H1 (cell line): ENCODE data around the gene CA7. TPM values are rescaled to one million over a fixed set of nuclear protein-coding genes. Genes with fewer than 3 reads are reported as not detected.

Experiments
- CTCF ChIA-PET: fragments of 300-600 bp; sonication (Branson Sonifier 250); formaldehyde crosslinking; loops from one replicate; lab custom pipeline; 2021; ENCODE audit not compliant: partially characterized antibody; lab: Charles Lee
- POLR2A ChIA-PET: fragments of 300-600 bp; sonication (Branson Sonifier 250); formaldehyde crosslinking; loops from one replicate; lab custom pipeline; 2021; ENCODE audit warnings: inconsistent platforms; ENCODE audit not compliant: partially characterized antibody; lab: Charles Lee
- DNase-seq, 2 experiments: peaks; one replicate each; pipeline versions ENCODE4 v3.0.0 to v3.0.0-alpha.2; 2010 to 2022; ENCODE audit warnings: low spot score in 2 of 2, low read depth in 1 of 2, mixed read lengths in 1 of 2
- FAIRE-seq: peaks from 2 replicates; lab custom pipeline; 2011; peaks lifted over from hg19 to GRCh38; lab: Jason Lieb, UNC
- H2AFZ ChIP-seq: 2 replicates; pipeline ENCODE4 v1.8.1; 2012; ENCODE audit warnings: low read length, inconsistent platforms
- H2AK5ac ChIP-seq: 2 replicates; pipeline ENCODE4 v1.6.1; 2013; ENCODE audit warnings: low read depth, low read length
- H2BK120ac ChIP-seq: replicated peaks from 2 replicates; pipeline ENCODE3; 2013; ENCODE audit warnings: low read depth, low read length, inconsistent platforms
- H2BK12ac ChIP-seq: 2 replicates; pipeline ENCODE4 v1.6.1; 2013; ENCODE audit warnings: low read depth, low read length
- H2BK15ac ChIP-seq: 2 replicates; pipeline ENCODE4 v1.6.1; 2013; ENCODE audit warnings: low read length
- H2BK20ac ChIP-seq: 2 replicates; pipeline ENCODE4 v1.6.1; 2013; ENCODE audit warnings: low read length
- H2BK5ac ChIP-seq: 2 replicates; pipeline ENCODE4 v1.6.1; 2013; ENCODE audit warnings: low read depth, low read length
- H3K14ac ChIP-seq: 2 replicates; pipeline ENCODE4 v1.6.1; 2013; ENCODE audit warnings: inconsistent platforms; ENCODE audit not compliant: insufficient read length
- H3K18ac ChIP-seq: 2 replicates; pipeline ENCODE4 v1.6.1; 2013; ENCODE audit warnings: low read length; ENCODE audit errors: extremely low read depth
- H3K23ac ChIP-seq: 2 replicates; pipeline ENCODE4 v1.6.1; 2013; ENCODE audit warnings: inconsistent platforms; ENCODE audit not compliant: insufficient read length
- H3K23me2 ChIP-seq: 2 replicates; pipeline ENCODE4 v1.6.1; 2013; ENCODE audit warnings: low read depth, low read length
- H3K27ac ChIP-seq: 2 replicates; pipeline ENCODE4 v1.6.1; 2011; ENCODE audit warnings: low read depth, low read length, inconsistent platforms
- H3K27me3 ChIP-seq, 4 experiments: replicated peaks in 1 of 4; 1 replicate in 1 of 4; 2 replicates in 3 of 4; pipeline versions ENCODE4 v1.6.1 to v1.8.1; 2011 to 2013; ENCODE audit warnings: low read length in 3 of 4, mild to moderate bottlenecking in 3 of 4, inconsistent platforms in 2 of 4, mixed read lengths in 2 of 4, moderate library complexity in 1 of 4; ENCODE audit not compliant: control insufficient read depth in 3 of 4, insufficient read depth in 3 of 4; ENCODE audit errors: extremely low read depth in 1 of 4
- H3K36me3 ChIP-seq, 4 experiments: 2 replicates each; pipeline versions ENCODE4 v1.6.1 to v1.8.1; 2011 to 2013; ENCODE audit warnings: mild to moderate bottlenecking in 4 of 4, low read length in 3 of 4, moderate library complexity in 2 of 4, control low read depth in 1 of 4, inconsistent platforms in 1 of 4; ENCODE audit not compliant: insufficient read depth in 4 of 4, control insufficient read depth in 2 of 4
- H3K4ac ChIP-seq: replicated peaks from 2 replicates; pipeline ENCODE3; 2013; ENCODE audit warnings: low read length, low read depth, mixed read lengths, inconsistent platforms; ENCODE audit not compliant: insufficient read length
- H3K4me1 ChIP-seq, 4 experiments: replicated peaks in 1 of 4; 1 replicate in 1 of 4; 2 replicates in 3 of 4; pipeline versions ENCODE4 v1.6.1 to v1.8.1; 2011 to 2013; ENCODE audit warnings: low read length in 3 of 4, inconsistent platforms in 2 of 4, mixed read lengths in 1 of 4; ENCODE audit not compliant: insufficient read depth in 4 of 4, control insufficient read depth in 3 of 4
- H3K4me2 ChIP-seq, 2 experiments: 2 replicates each; pipeline versions ENCODE4 v1.6.1 to v1.8.1; 2011 to 2013; ENCODE audit warnings: low read depth in 2 of 2, low read length in 2 of 2, control low read depth in 1 of 2, inconsistent platforms in 1 of 2, mild to moderate bottlenecking in 1 of 2; ENCODE audit not compliant: insufficient read depth in 1 of 2
- H3K4me3 ChIP-seq, 4 experiments: fragments of 200-600, 300-600 bp in 1 of 4; sonication (generic), shearing (Covaris generic), sonication (Bioruptor Twin) in 1 of 4; 2 replicates each; pipeline versions ENCODE4 v1.5.1 to v1.8.1; 2011 to 2016; ENCODE audit warnings: low read length in 4 of 4, low read depth in 3 of 4, control low read depth in 2 of 4, inconsistent platforms in 2 of 4, mild to moderate bottlenecking in 2 of 4, mixed read lengths in 1 of 4, moderate library complexity in 1 of 4; ENCODE audit not compliant: insufficient read depth in 2 of 4; ENCODE audit errors: extremely low read depth in 1 of 4
- H3K56ac ChIP-seq: replicated peaks from 2 replicates; pipeline ENCODE3; 2013; ENCODE audit warnings: low read depth, mild to moderate bottlenecking, mixed read lengths, low read length, inconsistent platforms; ENCODE audit not compliant: insufficient read length
- H3K79me1 ChIP-seq: 2 replicates; pipeline ENCODE4 v1.6.1; 2013; ENCODE audit warnings: low read depth, low read length, control low read depth
- H3K79me2 ChIP-seq, 2 experiments: 2 replicates each; pipeline versions ENCODE4 v1.6.1 to v1.8.1; 2012 to 2013; ENCODE audit warnings: low read length in 2 of 2, mild to moderate bottlenecking in 2 of 2, inconsistent platforms in 1 of 2; ENCODE audit not compliant: insufficient read depth in 2 of 2, control insufficient read depth in 1 of 2
- H3K9ac ChIP-seq, 4 experiments: replicated peaks in 1 of 4; 1 replicate in 1 of 4; 2 replicates in 3 of 4; pipeline versions ENCODE4 v1.6.1 to v1.8.1; 2011 to 2013; ENCODE audit warnings: low read depth in 3 of 4, low read length in 3 of 4, control low read depth in 2 of 4, mild to moderate bottlenecking in 2 of 4, moderate library complexity in 2 of 4, inconsistent platforms in 1 of 4; ENCODE audit errors: extremely low read depth in 1 of 4
- H3K9me3 ChIP-seq, 2 experiments: 2 replicates each; pipeline versions ENCODE4 v1.6.1 to v1.8.1; 2012 to 2013; ENCODE audit warnings: mild to moderate bottlenecking in 2 of 2, moderate library complexity in 2 of 2, control low read depth in 1 of 2, inconsistent platforms in 1 of 2, low read depth in 1 of 2, low read length in 1 of 2, mixed read lengths in 1 of 2; ENCODE audit not compliant: insufficient read depth in 2 of 2
- H4K20me1 ChIP-seq, 2 experiments: replicated peaks in 1 of 2; 2 replicates each; pipeline versions ENCODE3 to v1.8.1; 2011 to 2013; ENCODE audit warnings: inconsistent platforms in 2 of 2, low read length in 2 of 2, mild to moderate bottlenecking in 1 of 2; ENCODE audit not compliant: insufficient read depth in 2 of 2, control insufficient read depth in 1 of 2
- H4K5ac ChIP-seq: 2 replicates; pipeline ENCODE4 v1.6.1; 2013; ENCODE audit warnings: low read length, low read depth, mixed read lengths, inconsistent platforms; ENCODE audit not compliant: insufficient read length
- H4K8ac ChIP-seq: 2 replicates; pipeline ENCODE4 v1.8.0; 2013; ENCODE audit warnings: mild to moderate bottlenecking, moderate library complexity, low read length, inconsistent platforms; ENCODE audit not compliant: insufficient read depth; ENCODE audit errors: extremely low read depth
- H4K91ac ChIP-seq: replicated peaks from 2 replicates; pipeline ENCODE3; 2013; ENCODE audit warnings: low read length, mixed read lengths, inconsistent platforms; ENCODE audit not compliant: insufficient read length
- BACH1 ChIP-seq: IDR thresholded peaks from 2 replicates; pipeline ENCODE4 v1.6.1; 2012; ENCODE audit warnings: low read length, improper control_type of control experiment
- CBX5 ChIP-seq: fragments of 300-800, 300-1000 bp; sonication (generic); IDR thresholded peaks from 2 replicates; pipeline ENCODE4 v1.7.1; 2016; ENCODE audit warnings: antibody characterized with exemption, low read length, low read depth
- KDM4A ChIP-seq: IDR thresholded peaks from one replicate; pipeline ENCODE4 v1.7.1; 2012; ENCODE audit warnings: low read depth, mild to moderate bottlenecking, moderate library complexity, low read length, inconsistent platforms; ENCODE audit not compliant: severe bottlenecking
- NANOG ChIP-seq: IDR thresholded peaks from 2 replicates; pipeline ENCODE4 v1.6.1; 2011; ENCODE audit warnings: low read length, low read depth, mild to moderate bottlenecking, inconsistent platforms; ENCODE audit not compliant: insufficient read depth, poor library complexity, severe bottlenecking
- SIX5 ChIP-seq: IDR thresholded peaks from 2 replicates; pipeline ENCODE4 v1.6.1; 2011; ENCODE audit warnings: mild to moderate bottlenecking, low read depth, low read length
- TAF1 ChIP-seq: IDR thresholded peaks from 2 replicates; pipeline ENCODE4 v1.6.1; 2011; ENCODE audit warnings: mild to moderate bottlenecking, low read depth, low read length
- TEAD4 ChIP-seq: IDR thresholded peaks from 2 replicates; pipeline ENCODE4 v1.6.1; 2012; ENCODE audit warnings: low read depth, low read length, inconsistent platforms, mixed read lengths
- WGBS, 2 experiments: shearing (Covaris generic) in 1 of 2; methylation state at CpG; one replicate each; pipeline versions ENCODE4 v1.1.6 to v1.1.7; 2013 to 2015; ENCODE audit warnings: low lambda C conversion rate in 2 of 2, mixed read lengths in 2 of 2, inconsistent platforms in 1 of 2, low coverage in 1 of 2, missing lambda C conversion rate in 1 of 2; ENCODE audit not compliant: insufficient replicate concordance in 2 of 2, insufficient coverage in 1 of 2, insufficient read length in 1 of 2; ENCODE audit errors: extremely low coverage in 1 of 2, missing lambda C conversion rate in 1 of 2; 5-methylcytosine and 5-hydroxymethylcytosine counted together
- polyA plus RNA-seq, 7 experiments: library from polyadenylated mRNA; depleted of rRNA in 3 of 7; stranded (reverse) in 5 of 7; unstranded in 2 of 7; fragments of >200 nt in 5 of 7; fragments of 200-250 nt in 2 of 7; gene quantifications; 1 replicate in 5 of 7; 2 replicates in 1 of 7; 4 replicates in 1 of 7; pipeline versions ENCODE4 v1.2.1 to v1.2.3, GENCODE V29; 2011 to 2013; ENCODE audit warnings: missing spikeins in 2 of 7, mixed read lengths in 2 of 7
- total RNA-seq: library from RNA; stranded (reverse); fragmentation: NEBNext Ultra II Directional; extraction: Animal tissue kit (Norgen Biotek cat#: 25700); gene quantifications from 2 replicates; pipeline ENCODE4 v1.2.1, GENCODE V29; 2021

CA7 gene
- total and polyA plus RNA-seq, 2 of the 8 experiments (the other 6 are each of a cell fraction or from before 2014, with no cell fraction given) = 1.7 to 2.7 TPM

DNA sequence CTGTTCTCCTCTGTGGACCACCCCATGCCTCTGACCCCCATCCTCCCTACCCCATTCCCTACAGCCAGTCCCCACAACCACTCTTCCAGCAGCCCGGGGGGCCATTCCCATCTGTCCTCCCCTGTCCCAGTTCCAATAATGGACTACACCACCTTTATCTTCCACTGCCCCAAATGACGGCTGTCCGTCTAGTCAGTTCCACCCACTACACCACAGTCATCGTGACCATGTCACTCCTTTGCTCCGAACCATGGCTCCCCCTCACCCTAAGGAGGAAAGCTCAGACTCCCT is 51.4 kb downstream of the CA7 start:
- Histone ChIP-seq H2BK5ac (no peak overlapping the region), H3K4me1 (peaks cover 0 to 6% (median 2%) of the 10 kb centered on the region in 4 experiments; a peak in 3 of 7 replicates), H3K9ac (no peak overlapping the region), H4K20me1 (peaks cover 4 to 9% of the 10 kb centered on the region in 2 experiments), H3K18ac (no peak overlapping the region; the same call in 1 of the 2 replicates), H3K27ac (no peak overlapping the region), H3K27me3 (no peaks in the 10 kb centered on the region; a peak in 1 of 7 replicates), H2BK15ac (no peak overlapping the region), H3K4me3 (no peak overlapping the region), H3K79me1 (no peaks in the 10 kb centered on the region), H3K4me2 (no peak overlapping the region), H4K91ac (no peak overlapping the region), H3K23me2 (no peaks in the 10 kb centered on the region), H2BK12ac (no peak overlapping the region), H2AK5ac (no peak overlapping the region), H2BK20ac (no peak overlapping the region), H4K5ac (no peak overlapping the region), H4K8ac (no peak overlapping the region), H3K56ac (peak overlapping the region; percentile 28), H3K4ac (peak overlapping the region; percentile 14), H3K36me3 (no peaks in the 10 kb centered on the region), H2AFZ (no peak overlapping the region), H3K9me3 (no peaks in the 10 kb centered on the region), H2BK120ac (peak overlapping the region; percentile 57), H3K79me2 (no peaks in the 10 kb centered on the region), H3K23ac (no peak overlapping the region), H3K14ac (no peak overlapping the region)
- ChIA-PET POLR2A (interaction anchor here (0.8 to 2.7 kb wide), 5 partner anchors 10 to 33 kb away, joined by 3 to 7 read pairs (median 4); partner anchors contain the start of gene PDP2), CTCF (interaction anchor here (1.0 to 42.0 kb wide), 28 partner anchors 9 to 342 kb away, joined by 3 to 1009 read pairs (median 4); partner anchors contain the start of genes B3GNT9, CDH16, CIAO2B and PDP2)
- DNase-seq (no peak), FAIRE-seq (no peak)
- TF ChIP-seq BACH1 (no peak), KDM4A (no peak), SIX5 (no peak), NANOG (no peak), CBX5 (no peak), TAF1 (no peak), TEAD4 (no peak)
- 87% methylated on average over 5 of the region's 5 CpGs; no CpG with 5 or more reads in 1 of the 2 experiments for WGBS, 2 experiments
